Measurements from ENCODE around the gene FSTL3. TPM values are rescaled to one million over a fixed set of nuclear protein-coding genes. Genes with fewer than 3 reads are reported as not detected.

FSTL3 gene
- total and polyA plus RNA-seq, 10 of the 15 experiments (the other 5 are each of a cell fraction or from before 2014, with no cell fraction given), result 0.42 to 13.5 (median 3.6) TPM

GRCh38 chr19:652467-653389, 23.5 kb upstream of the FSTL3 start:
- Histone ChIP-seq H3K27me3 (replicated peaks in 1 of 2; ENCODE audit: control insufficient read depth in 2 of 2, insufficient read depth in 2 of 2, low read length in 1 of 2) (no peaks in the 10 kb centered on the region), H3K27ac (ENCODE audit: control insufficient read depth, insufficient read depth) (no peak overlapping the region), H3K4me3 (no peak overlapping the region), H2AFZ (ENCODE audit: control insufficient read depth, low read depth, low read length) (no peak overlapping the region), H3K4me2 (ENCODE audit: control insufficient read depth, insufficient read depth) (no peak overlapping the region), H3K9me3 (replicated peaks; ENCODE audit: control insufficient read depth, insufficient read depth, low read length) (no peaks in the 10 kb centered on the region), H3K36me3 (ENCODE audit: control insufficient read depth in 2 of 2, insufficient read depth in 2 of 2, low read length in 1 of 2) (peaks cover 14 to 54% of the 10 kb centered on the region in 2 experiments), H4K20me1 (ENCODE audit: control insufficient read depth, insufficient read depth) (peaks cover 8% of the 10 kb centered on the region), H3K79me2 (ENCODE audit: control insufficient read depth, insufficient read depth, low read length) (peaks cover 47% of the 10 kb centered on the region), H3K4me1 (ENCODE audit: control insufficient read depth, insufficient read depth, low read length) (no peaks in the 10 kb centered on the region), H3K9ac (ENCODE audit: control insufficient read depth, insufficient read depth, low read length) (no peak overlapping the region)
- ChIA-PET RAD21 (ENCODE audit: unreplicated experiment) (no interaction called here), CTCF (no interaction called here), SMC1A (ENCODE audit: uncharacterized antibody, unreplicated experiment) (no interaction called here), POLR2A (no interaction called here)
- TF ChIP-seq, protein P1, sequence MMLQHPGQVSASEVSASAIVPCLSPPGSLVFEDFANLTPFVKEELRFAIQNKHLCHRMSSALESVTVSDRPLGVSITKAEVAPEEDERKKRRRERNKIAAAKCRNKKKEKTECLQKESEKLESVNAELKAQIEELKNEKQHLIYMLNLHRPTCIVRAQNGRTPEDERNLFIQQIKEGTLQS (IDR thresholded peaks at IDR 0.05; ENCODE audit: borderline replicate concordance, extremely low read depth, low read depth, low read length), result no peak
- TF ChIP-seq, protein P2, sequence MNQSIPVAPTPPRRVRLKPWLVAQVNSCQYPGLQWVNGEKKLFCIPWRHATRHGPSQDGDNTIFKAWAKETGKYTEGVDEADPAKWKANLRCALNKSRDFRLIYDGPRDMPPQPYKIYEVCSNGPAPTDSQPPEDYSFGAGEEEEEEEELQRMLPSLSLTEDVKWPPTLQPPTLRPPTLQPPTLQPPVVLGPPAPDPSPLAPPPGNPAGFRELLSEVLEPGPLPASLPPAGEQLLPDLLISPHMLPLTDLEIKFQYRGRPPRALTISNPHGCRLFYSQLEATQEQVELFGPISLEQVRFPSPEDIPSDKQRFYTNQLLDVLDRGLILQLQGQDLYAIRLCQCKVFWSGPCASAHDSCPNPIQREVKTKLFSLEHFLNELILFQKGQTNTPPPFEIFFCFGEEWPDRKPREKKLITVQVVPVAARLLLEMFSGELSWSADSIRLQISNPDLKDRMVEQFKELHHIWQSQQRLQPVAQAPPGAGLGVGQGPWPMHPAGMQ (IDR thresholded peaks at IDR 0.05; ENCODE audit: borderline replicate concordance), result no peak
- no peak for TF ChIP-seq SMARCA5 (IDR thresholded peaks at IDR 0.05)
- TF ChIP-seq POLR2A (IDR thresholded peaks at IDR 0.05; ENCODE audit: low read depth, low read length), result no peak; the same call in 1 of the 2 replicates
- TF ChIP-seq, protein P3, sequence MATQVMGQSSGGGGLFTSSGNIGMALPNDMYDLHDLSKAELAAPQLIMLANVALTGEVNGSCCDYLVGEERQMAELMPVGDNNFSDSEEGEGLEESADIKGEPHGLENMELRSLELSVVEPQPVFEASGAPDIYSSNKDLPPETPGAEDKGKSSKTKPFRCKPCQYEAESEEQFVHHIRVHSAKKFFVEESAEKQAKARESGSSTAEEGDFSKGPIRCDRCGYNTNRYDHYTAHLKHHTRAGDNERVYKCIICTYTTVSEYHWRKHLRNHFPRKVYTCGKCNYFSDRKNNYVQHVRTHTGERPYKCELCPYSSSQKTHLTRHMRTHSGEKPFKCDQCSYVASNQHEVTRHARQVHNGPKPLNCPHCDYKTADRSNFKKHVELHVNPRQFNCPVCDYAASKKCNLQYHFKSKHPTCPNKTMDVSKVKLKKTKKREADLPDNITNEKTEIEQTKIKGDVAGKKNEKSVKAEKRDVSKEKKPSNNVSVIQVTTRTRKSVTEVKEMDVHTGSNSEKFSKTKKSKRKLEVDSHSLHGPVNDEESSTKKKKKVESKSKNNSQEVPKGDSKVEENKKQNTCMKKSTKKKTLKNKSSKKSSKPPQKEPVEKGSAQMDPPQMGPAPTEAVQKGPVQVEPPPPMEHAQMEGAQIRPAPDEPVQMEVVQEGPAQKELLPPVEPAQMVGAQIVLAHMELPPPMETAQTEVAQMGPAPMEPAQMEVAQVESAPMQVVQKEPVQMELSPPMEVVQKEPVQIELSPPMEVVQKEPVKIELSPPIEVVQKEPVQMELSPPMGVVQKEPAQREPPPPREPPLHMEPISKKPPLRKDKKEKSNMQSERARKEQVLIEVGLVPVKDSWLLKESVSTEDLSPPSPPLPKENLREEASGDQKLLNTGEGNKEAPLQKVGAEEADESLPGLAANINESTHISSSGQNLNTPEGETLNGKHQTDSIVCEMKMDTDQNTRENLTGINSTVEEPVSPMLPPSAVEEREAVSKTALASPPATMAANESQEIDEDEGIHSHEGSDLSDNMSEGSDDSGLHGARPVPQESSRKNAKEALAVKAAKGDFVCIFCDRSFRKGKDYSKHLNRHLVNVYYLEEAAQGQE (IDR thresholded peaks at IDR 0.05; ENCODE audit: low read depth, low read length), result no peak
- TF ChIP-seq CEBPB (IDR thresholded peaks at IDR 0.05; ENCODE audit: borderline replicate concordance in 1 of 2, low read depth in 2 of 2, low read length in 2 of 2), result no peak
- TF ChIP-seq E2F8 (IDR thresholded peaks at IDR 0.05; ENCODE audit: low read depth, partially characterized antibody), result no peak
- intact Hi-C loops (cut with micrococcal nuclease; ENCODE audit: unreplicated experiment) (no loop called here), in situ Hi-C loops (cut with MboI) (no loop called here)
- no TSS peak for BruUV-seq (replicated peaks)
- no peak for DNase-seq (ENCODE audit: low read depth, low spot score)
- no peak for FAIRE-seq
- no peak for ATAC-seq
- 93% methylated on average over 39 of the region's 54 CpGs for WGBS (ENCODE audit: insufficient coverage, insufficient replicate concordance, low lambda C conversion rate, missing lambda C conversion rate)

All from GM12878 (cell line).